ENCODE data around the gene MACROD2.

- TF ChIP-seq, protein P1, sequence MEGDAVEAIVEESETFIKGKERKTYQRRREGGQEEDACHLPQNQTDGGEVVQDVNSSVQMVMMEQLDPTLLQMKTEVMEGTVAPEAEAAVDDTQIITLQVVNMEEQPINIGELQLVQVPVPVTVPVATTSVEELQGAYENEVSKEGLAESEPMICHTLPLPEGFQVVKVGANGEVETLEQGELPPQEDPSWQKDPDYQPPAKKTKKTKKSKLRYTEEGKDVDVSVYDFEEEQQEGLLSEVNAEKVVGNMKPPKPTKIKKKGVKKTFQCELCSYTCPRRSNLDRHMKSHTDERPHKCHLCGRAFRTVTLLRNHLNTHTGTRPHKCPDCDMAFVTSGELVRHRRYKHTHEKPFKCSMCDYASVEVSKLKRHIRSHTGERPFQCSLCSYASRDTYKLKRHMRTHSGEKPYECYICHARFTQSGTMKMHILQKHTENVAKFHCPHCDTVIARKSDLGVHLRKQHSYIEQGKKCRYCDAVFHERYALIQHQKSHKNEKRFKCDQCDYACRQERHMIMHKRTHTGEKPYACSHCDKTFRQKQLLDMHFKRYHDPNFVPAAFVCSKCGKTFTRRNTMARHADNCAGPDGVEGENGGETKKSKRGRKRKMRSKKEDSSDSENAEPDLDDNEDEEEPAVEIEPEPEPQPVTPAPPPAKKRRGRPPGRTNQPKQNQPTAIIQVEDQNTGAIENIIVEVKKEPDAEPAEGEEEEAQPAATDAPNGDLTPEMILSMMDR (IDR thresholded peaks at IDR 0.05) = no peak
- TF ChIP-seq POLR2A (IDR thresholded peaks at IDR 0.05) = no peak
- TF ChIP-seq POLR2AphosphoS5 (IDR thresholded peaks at IDR 0.05) = no peak
- TF ChIP-seq EP300 (IDR thresholded peaks at IDR 0.05) = no peak
Observed at GRCh38 chr20:15857173-15857784, 1862.0 kb downstream of the MACROD2 start.
